GM21447 (cell line): Measurements from ENCODE around the gene CPHXL2.
A peak's percentile ranks its signal among the peaks of the same experiment; 100 is the strongest.

Source experiments
- ATAC-seq: cut with Tn5 transposase; IDR thresholded peaks from one replicate; pipeline ENCODE4 v1.9.1; 2021; ENCODE audit not compliant: unreplicated experiment

CPHXL2 gene

DNA sequence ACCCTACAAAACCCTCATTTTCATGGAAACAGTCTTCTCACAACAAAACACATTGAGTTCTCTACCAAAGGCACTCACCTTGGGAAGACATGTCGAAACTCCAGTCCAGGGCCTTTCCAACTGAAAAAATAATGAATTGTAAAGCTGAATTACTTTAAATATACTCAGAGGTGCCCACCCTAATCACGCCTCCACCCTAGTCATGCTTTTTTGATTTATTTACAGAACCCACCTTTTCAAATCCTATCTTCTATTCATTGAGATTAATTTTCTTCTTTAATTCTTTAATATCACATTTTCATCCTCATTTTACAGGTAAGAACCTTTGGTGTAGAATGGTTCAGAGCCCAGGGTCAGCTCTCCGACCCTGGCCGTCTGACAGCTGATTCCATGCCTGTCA is at the start of gene CPHXL2:
Gene CPHXL2, minus strand, starts transcription at position 101 of the 400 bp plus-strand sequence. Its CDS starts 10 bp downstream, at position 91.
- ATAC-seq: no peak

DNA sequence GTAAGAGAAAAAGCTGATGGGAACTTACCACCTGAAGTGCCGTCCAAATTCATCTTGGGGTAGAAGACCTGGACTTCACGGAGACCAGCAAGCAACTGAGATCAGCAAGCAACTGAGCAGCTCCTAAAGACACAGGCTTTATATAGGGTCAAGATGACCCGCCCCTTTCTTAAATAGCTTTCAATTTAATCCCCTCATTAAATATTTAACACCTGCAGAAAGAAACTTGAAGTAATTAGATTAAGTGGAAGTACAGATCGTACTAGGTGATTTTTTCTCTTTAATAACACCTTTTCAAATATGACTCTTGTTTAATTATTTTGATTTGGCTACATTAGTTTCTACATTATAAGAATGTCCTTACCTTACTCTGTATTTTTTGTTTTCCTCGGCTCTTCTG is 49.6 kb upstream of the CPHXL2 start, which contains the start of gene CPHXL:
Gene CPHXL, minus strand, starts transcription at position 101 of the 400 bp plus-strand sequence. Its CDS starts 48 bp downstream, at position 53.
- no peak for ATAC-seq

DNA sequence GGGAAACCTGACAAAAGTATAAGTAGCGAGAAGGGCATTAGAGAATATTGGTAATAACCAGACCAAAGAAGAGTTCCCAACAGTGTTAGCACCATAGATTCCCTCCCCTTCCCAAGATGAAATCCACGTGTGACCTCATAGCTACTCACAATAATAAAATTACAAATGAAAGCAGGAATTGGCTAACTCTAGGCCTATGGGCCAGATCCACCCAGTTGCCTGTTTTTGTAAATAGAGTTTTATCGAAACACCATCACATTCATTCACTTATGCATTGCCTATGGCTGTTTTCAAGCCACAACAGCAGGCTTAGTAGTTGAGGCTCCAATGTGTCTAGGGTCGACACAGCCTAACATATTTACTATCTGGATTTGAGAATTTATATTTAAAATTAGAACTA is 41.6 kb upstream of the CPHXL2 start:
- ATAC-seq: no peak

GRCh38 chr16:75714661-75715060 is 37.9 kb upstream of the CPHXL2 start:
- no peak for ATAC-seq

- ATAC-seq: no peak
Observed at GRCh38 chr16:75710344-75710743, 33.5 kb upstream of the CPHXL2 start.

- ATAC-seq: no peak
Observed at GRCh38 chr16:75703306-75703705, 26.5 kb upstream of the CPHXL2 start.

- ATAC-seq: no peak
Observed at GRCh38 chr16:75702242-75702641, 25.4 kb upstream of the CPHXL2 start.

- ATAC-seq: no peak
Observed at GRCh38 chr16:75701361-75701760, 24.6 kb upstream of the CPHXL2 start, which contains the start of gene DUXB. TSS of gene DUXB (minus strand) at chr16:75701461. CDS start at chr16:75701418, 43 bp downstream.

- no peak for ATAC-seq
Observed at GRCh38 chr16:75697571-75697970, 20.8 kb upstream of the CPHXL2 start.

- no peak for ATAC-seq
Observed at GRCh38 chr16:75695708-75696107, 18.9 kb upstream of the CPHXL2 start.

GRCh38 chr16:75687361-75687760 is 10.6 kb upstream of the CPHXL2 start:
- no peak for ATAC-seq

- no peak for ATAC-seq
Observed at GRCh38 chr16:75682308-75682707, 5.5 kb upstream of the CPHXL2 start.

DNA sequence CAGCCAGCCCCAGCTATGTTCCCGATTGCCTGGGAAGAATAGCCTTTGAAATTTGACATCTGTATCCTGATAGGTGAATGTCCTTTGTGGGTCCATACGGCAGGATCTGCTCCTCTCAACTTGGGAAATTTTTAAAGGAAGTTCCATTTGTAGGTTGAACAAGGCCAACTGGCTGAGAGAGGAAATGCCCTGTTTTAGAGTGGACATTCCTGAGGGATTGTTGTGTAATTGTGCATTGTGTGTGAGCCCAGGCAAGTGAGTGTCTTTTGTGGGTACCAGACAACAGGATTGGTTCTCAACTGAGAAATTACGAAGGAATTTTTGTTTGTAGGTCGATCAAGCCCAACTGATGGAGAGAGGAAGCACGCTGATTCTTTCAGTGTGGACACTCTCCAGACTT is 2.6 kb upstream of the CPHXL2 start:
- ATAC-seq: no peak

GRCh38 chr16:75667503-75667902 is 9.3 kb downstream of the CPHXL2 start:
- ATAC-seq: no peak

GRCh38 chr16:75660726-75661302 is 16.0 kb downstream of the CPHXL2 start:
- ATAC-seq: no peak

- ATAC-seq: no peak
Observed at GRCh38 chr16:75660321-75660720, 16.5 kb downstream of the CPHXL2 start.

DNA sequence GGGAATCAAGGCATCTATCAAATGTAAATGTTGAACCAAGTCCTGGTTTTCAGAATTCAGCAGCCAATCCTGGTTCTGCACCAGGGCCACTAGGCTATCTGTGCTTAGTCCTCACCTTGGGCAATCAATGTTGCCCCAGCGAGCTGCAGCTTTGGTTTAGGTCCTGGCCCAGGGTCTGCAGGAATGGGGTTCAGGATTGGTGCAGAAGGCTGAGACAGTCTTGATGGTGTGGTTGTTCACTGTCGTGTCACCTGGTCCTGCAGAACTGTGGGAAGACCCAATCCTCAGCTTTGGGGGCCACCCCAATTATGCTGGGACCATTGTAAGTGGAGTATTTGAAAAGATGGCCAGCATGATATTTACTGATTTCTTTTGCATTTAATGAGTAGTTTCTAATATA is 18.6 kb downstream of the CPHXL2 start:
- no peak for ATAC-seq

- no peak for ATAC-seq
Observed at GRCh38 chr16:75653922-75654321, 22.9 kb downstream of the CPHXL2 start.

- peak; percentile 42 for ATAC-seq
Observed at GRCh38 chr16:75648265-75649076, 28.3 kb downstream of the CPHXL2 start.

- peak; percentile 72 for ATAC-seq
Observed at GRCh38 chr16:75647492-75648264, 29.1 kb downstream of the CPHXL2 start, which contains the start of the genes KARS1 and TERF2IP. TSS of gene KARS1 (minus strand) at chr16:75647665. CDS start at chr16:75647639, 26 bp downstream. TSS of gene TERF2IP (plus strand) at chr16:75647773. CDS start at chr16:75647883, 110 bp downstream.

DNA sequence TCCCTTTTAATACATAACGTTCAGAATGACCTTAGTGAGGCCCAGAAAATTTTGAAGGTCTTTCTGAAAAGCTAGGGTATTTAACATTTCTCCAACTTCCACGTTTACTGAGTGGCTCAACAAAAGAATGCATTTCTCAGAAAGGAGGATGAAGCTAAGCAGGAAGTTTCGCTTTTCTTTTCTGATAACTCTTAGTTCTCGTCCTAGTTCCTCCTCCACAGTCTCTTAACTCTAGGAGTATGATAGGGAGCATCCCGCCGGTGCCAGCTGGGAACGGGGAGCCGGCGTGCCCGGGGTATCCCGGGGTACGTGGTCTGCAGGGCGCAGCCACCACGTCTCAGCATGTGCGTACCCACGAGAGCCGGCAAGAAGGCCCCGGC is 29.7 kb downstream of the CPHXL2 start:
- ATAC-seq: peak; percentile 10
